ENCODE data around the gene GPR31. TPM values are rescaled to one million over a fixed set of nuclear protein-coding genes. Genes with fewer than 3 reads are reported as not detected.

The GPR31 gene
- total and polyA plus RNA-seq, 9 of the 15 experiments (the other 6 are each of a cell fraction or from before 2014, with no cell fraction given): not detected

GRCh38 chr6:167146977-167147376, 10.8 kb downstream of the GPR31 start:
- Histone ChIP-seq H3K79me2 (ENCODE audit: control insufficient read depth, insufficient read depth, low read length) (no peaks in the 10 kb centered on the region), H3K4me3 (no peak overlapping the region), H3K36me3 (ENCODE audit: control insufficient read depth, insufficient read depth, low read length) (no peaks in the 10 kb centered on the region), H2AFZ (ENCODE audit: low read depth, low read length) (no peak overlapping the region), H3K27me3 (ENCODE audit: control insufficient read depth in 2 of 2, insufficient read depth in 2 of 2, low read length in 2 of 2) (peaks cover 40 to 77% of the 10 kb centered on the region in 2 experiments; a peak in 4 of 5 replicates), H3K27ac (ENCODE audit: extremely low read depth, low read depth, low read length) (no peak overlapping the region), H3K9me3 (replicated peaks; ENCODE audit: control insufficient read depth, insufficient read depth, low read depth, low read length) (no peaks in the 10 kb centered on the region), H4K20me1 (replicated peaks; ENCODE audit: control insufficient read depth, insufficient read depth, low read length) (no peaks in the 10 kb centered on the region; the same call in 1 of the 2 replicates), H3K4me2 (ENCODE audit: insufficient read depth, low read length) (no peak overlapping the region), H3K9me1 (ENCODE audit: control insufficient read depth, insufficient read depth, low read length) (no peaks in the 10 kb centered on the region), H3K9ac (ENCODE audit: insufficient read depth in 1 of 2, low read depth in 2 of 2, low read length in 2 of 2) (no peak overlapping the region), H3K4me1 (replicated peaks in 1 of 2; ENCODE audit: control insufficient read depth in 2 of 2, insufficient read depth in 2 of 2, low read length in 2 of 2) (no peaks in the 10 kb centered on the region)
- intact Hi-C loops (cut with micrococcal nuclease) (no loop called here), in situ Hi-C loops (cut with MboI) (no loop called here)
- ChIA-PET POLR2A (interaction anchor here (1.0 kb wide), 1 partner anchor 15 kb away, joined by 3 read pairs; no protein-coding TSS in a partner anchor), CTCF (ENCODE audit: low intra/inter-chr PET ratio) (no interaction called here)
- DNase-seq (ENCODE audit: extremely low read depth in 1 of 4, low spot score in 3 of 4): no peak
- FAIRE-seq: no peak
- WGBS (ENCODE audit: insufficient coverage, low coverage, missing lambda C conversion rate): 4% methylated on average over 16 of the region's 16 CpGs
- ATAC-seq: no peak
- BruUV-seq (replicated peaks): no TSS peak
- TF ChIP-seq ZNF184 (CRISPR knock-in tag; IDR thresholded peaks at IDR 0.05): no peak
- no peak for TF ChIP-seq ZKSCAN1 (IDR thresholded peaks at IDR 0.05; ENCODE audit: low read depth, low read length)
- TF ChIP-seq ZNF75A (CRISPR knock-in tag; IDR thresholded peaks at IDR 0.05): no peak
- no peak for TF ChIP-seq CHD7 (IDR thresholded peaks at IDR 0.05; ENCODE audit: low read depth, low read length)
- no peak for TF ChIP-seq ZC3H11A (IDR thresholded peaks at IDR 0.05; ENCODE audit: low read depth, low read length)
- TF ChIP-seq NKRF (IDR thresholded peaks at IDR 0.05; ENCODE audit: borderline replicate concordance): no peak
- TF ChIP-seq ZNF3 (CRISPR knock-in tag; IDR thresholded peaks at IDR 0.05): no peak
- no peak for TF ChIP-seq ZNF263 (CRISPR knock-in tag; IDR thresholded peaks at IDR 0.05; ENCODE audit: borderline replicate concordance)
- no peak for TF ChIP-seq IRF2 (CRISPR knock-in tag; IDR thresholded peaks at IDR 0.05)

Measured in K562 (cell line).